Activated CD4-positive, alpha-beta T cell treated with anti-CD3 and anti-CD28 coated beads for 24 hours (primary cell): ENCODE results near the gene CRNN.

Experiments
- DNase-seq, 2 donors: peaks; one replicate each; pipeline ENCODE4 v3.0.0-alpha.2; 2020; ENCODE audit warnings: low read depth in 2 of 2

Gene CRNN

GRCh38 chr1:152413909-152414308, at the start of gene CRNN:
TSS of gene CRNN (minus strand) at chr1:152414263. CDS start at chr1:152412233, 2,030 bp downstream.
- no peak for DNase-seq

GRCh38 chr1:152462636-152463035, 48.6 kb upstream of the CRNN start:
- DNase-seq: no peak

- DNase-seq: peak; percentile 40 to 44
Observed at GRCh38 chr1:152461544-152461943, 47.5 kb upstream of the CRNN start.

GRCh38 chr1:152460529-152460899, 46.5 kb upstream of the CRNN start:
- DNase-seq: no peak

- DNase-seq: peak; percentile 53 to 67
Observed at GRCh38 chr1:152459596-152460528, 45.8 kb upstream of the CRNN start.

GRCh38 chr1:152458384-152459185, 44.5 kb upstream of the CRNN start:
- peak; percentile 74 to 75 for DNase-seq

- no peak for DNase-seq
Observed at GRCh38 chr1:152457561-152457960, 43.5 kb upstream of the CRNN start.

GRCh38 chr1:152457071-152457470, 43.0 kb upstream of the CRNN start:
- no peak for DNase-seq

- no peak for DNase-seq
Observed at GRCh38 chr1:152451254-152451653, 37.2 kb upstream of the CRNN start.

- DNase-seq: no peak
Observed at GRCh38 chr1:152449661-152450060, 35.6 kb upstream of the CRNN start.

- DNase-seq: no peak
Observed at GRCh38 chr1:152448496-152448895, 34.4 kb upstream of the CRNN start.

GRCh38 chr1:152448095-152448494, 34.0 kb upstream of the CRNN start:
- DNase-seq: no peak

GRCh38 chr1:152447484-152447883, 33.4 kb upstream of the CRNN start:
- DNase-seq: no peak

GRCh38 chr1:152444045-152444444, 30.0 kb upstream of the CRNN start:
- DNase-seq: no peak

- no peak for DNase-seq
Observed at GRCh38 chr1:152442765-152443164, 28.7 kb upstream of the CRNN start.

GRCh38 chr1:152442301-152442700, 28.2 kb upstream of the CRNN start:
- no peak for DNase-seq

- no peak for DNase-seq
Observed at GRCh38 chr1:152441756-152442155, 27.7 kb upstream of the CRNN start.

GRCh38 chr1:152440635-152441471, 26.8 kb upstream of the CRNN start:
- DNase-seq: peak; percentile 47

- DNase-seq: no peak
Observed at GRCh38 chr1:152436593-152437496, 22.8 kb upstream of the CRNN start.

- no peak for DNase-seq
Observed at GRCh38 chr1:152427458-152427857, 13.4 kb upstream of the CRNN start.

GRCh38 chr1:152426731-152427130, 12.7 kb upstream of the CRNN start:
- DNase-seq: no peak
